ENCODE data around the gene LRRTM4.

GRCh38 chr2:76977846-76978727, 544.1 kb downstream of the LRRTM4 start:
- TF ChIP-seq RCOR1 (IDR thresholded peaks at IDR 0.05; ENCODE audit: low read length) (no peak), MXI1 (IDR thresholded peaks at IDR 0.05; ENCODE audit: low read depth, low read length) (no peak), EP300 (IDR thresholded peaks at IDR 0.05; ENCODE audit: borderline replicate concordance in 1 of 2, low read depth in 1 of 2, low read length in 1 of 2) (no peak), CTCF (IDR thresholded peaks at IDR 0.05) (no peak), TAF1 (IDR thresholded peaks at IDR 0.05; ENCODE audit: borderline replicate concordance, low read depth, low read length) (no peak), RFX5 (IDR thresholded peaks at IDR 0.05; ENCODE audit: low read length) (no peak), PBX3 (IDR thresholded peaks at IDR 0.05) (no peak)

Measured in SK-N-SH (cell line).